Thymus (tissue), 11 donors: ENCODE measurements around the gene SSR3. TPM values are rescaled to one million over a fixed set of nuclear protein-coding genes. Genes with fewer than 3 reads are reported as not detected.
"Not testable (repeated sequence)": the region's sequence is repeated elsewhere in the genome, so short reads cannot be mapped to it uniquely, and the experiment has no call there.

Source experiments
- DNase-seq, 9 donors: peaks; one replicate each; pipeline ENCODE4 v3.0.0-alpha.2; 2013; ENCODE audit warnings: low spot score in 9 of 9, low read depth in 6 of 9, missing footprints in 1 of 9
- H3K27ac ChIP-seq, 2 donors: one replicate each; pipeline ENCODE4 v1.5.1; 2013; ENCODE audit warnings: control low read depth in 1 of 2, low read depth in 1 of 2, low read length in 1 of 2, mild to moderate bottlenecking in 1 of 2, moderate library complexity in 1 of 2
- H3K27me3 ChIP-seq, 2 donors: one replicate each; pipeline ENCODE4 v1.5.1; 2013; ENCODE audit warnings: low read length in 1 of 2; ENCODE audit not compliant: control insufficient read depth in 2 of 2, insufficient read depth in 1 of 2
- H3K36me3 ChIP-seq, 2 donors: one replicate each; pipeline ENCODE4 v1.5.1; 2013; ENCODE audit warnings: low read length in 1 of 2, mild to moderate bottlenecking in 1 of 2, moderate library complexity in 1 of 2; ENCODE audit not compliant: control insufficient read depth in 2 of 2, insufficient read depth in 2 of 2
- H3K4me1 ChIP-seq, 2 donors: one replicate each; pipeline ENCODE4 v1.5.1; 2013; ENCODE audit warnings: low read length in 2 of 2; ENCODE audit not compliant: control insufficient read depth in 2 of 2, insufficient read depth in 2 of 2
- H3K4me3 ChIP-seq, 2 donors: one replicate each; pipeline ENCODE4 v1.5.1; 2013; ENCODE audit warnings: low read length in 2 of 2, control low read depth in 1 of 2, mild to moderate bottlenecking in 1 of 2
- H3K9me3 ChIP-seq, 2 donors: one replicate each; pipeline ENCODE4 v1.5.1; 2013; ENCODE audit warnings: low read length in 1 of 2, mild to moderate bottlenecking in 1 of 2; ENCODE audit not compliant: control insufficient read depth in 2 of 2, insufficient read depth in 1 of 2
- WGBS: extraction: QIAGEN DNeasy Blood & Tissue Kit; methylation state at CpG from one replicate; pipeline ENCODE4 v1.1.7; 2013; 5-methylcytosine and 5-hydroxymethylcytosine counted together
- polyA plus RNA-seq: library from polyadenylated mRNA; stranded (reverse); fragments of 200-250 nt; gene quantifications from one replicate; pipeline ENCODE4 v1.2.3, GENCODE V29; 2013
- total RNA-seq: library from RNA; stranded (reverse); fragments of 120-200 nt; gene quantifications from one replicate; pipeline ENCODE4 v1.2.4, GENCODE V29; 2013
- donor health status: healthy.

Gene SSR3
- total and polyA plus RNA-seq, 2 donors = 79.1 to 83.6 TPM

DNA sequence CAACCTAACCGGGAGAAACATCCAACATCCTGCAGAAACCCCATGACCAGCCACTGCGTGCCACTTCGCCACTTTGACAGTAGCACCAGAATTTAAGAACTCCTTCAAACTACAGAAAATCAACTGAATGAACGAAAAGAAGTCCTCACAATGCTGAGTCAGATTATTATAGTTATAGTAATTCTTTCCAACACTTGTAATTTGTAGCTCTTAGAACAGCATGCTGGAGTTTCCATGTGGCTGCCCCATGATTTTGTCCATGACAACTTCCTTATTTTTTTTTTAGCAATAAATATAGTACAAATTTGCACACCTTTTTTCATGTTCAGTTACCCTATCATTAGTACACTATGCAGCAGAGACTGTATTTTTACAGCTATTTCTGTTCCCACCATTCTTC is 26.1 kb upstream of the SSR3 start:
- DNase-seq = no peak
- Histone ChIP-seq H3K4me3 (no peak overlapping the region), H3K36me3 (no peaks in the 10 kb centered on the region), H3K4me1 (no peaks in the 10 kb centered on the region), H3K9me3 (no peaks in the 10 kb centered on the region), H3K27ac (no peak overlapping the region), H3K27me3 (no peaks in the 10 kb centered on the region)
- WGBS = 97% methylated on average over 4 of the region's 4 CpGs

DNA sequence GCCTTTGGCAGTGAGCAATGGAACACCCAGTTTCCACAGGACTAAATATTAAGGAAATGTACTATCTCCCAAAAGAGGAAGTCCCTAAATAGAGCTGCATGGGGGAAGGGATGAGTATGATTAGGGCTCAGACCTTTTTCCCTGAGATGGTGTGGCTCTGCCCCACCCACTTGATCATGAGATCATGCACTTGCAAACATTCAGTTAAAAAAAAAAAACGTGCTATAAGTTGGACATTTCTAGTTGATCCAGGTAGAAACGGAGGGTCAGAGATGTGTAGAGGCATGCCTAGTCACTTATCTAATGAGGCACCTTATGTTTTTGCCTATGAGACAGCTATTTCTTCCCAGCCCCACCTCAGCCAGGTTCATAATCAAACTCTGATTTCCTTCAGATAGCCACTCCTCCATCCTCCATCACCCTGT is 24.5 kb upstream of the SSR3 start:
- Histone ChIP-seq H3K27me3 (no peaks in the 10 kb centered on the region), H3K4me3 (no peak overlapping the region), H3K4me1 (no peaks in the 10 kb centered on the region), H3K27ac (no peak overlapping the region), H3K9me3 (no peaks in the 10 kb centered on the region), H3K36me3 (no peaks in the 10 kb centered on the region)
- 54% methylated on average over 2 of the region's 2 CpGs for WGBS
- DNase-seq = no peak

DNA sequence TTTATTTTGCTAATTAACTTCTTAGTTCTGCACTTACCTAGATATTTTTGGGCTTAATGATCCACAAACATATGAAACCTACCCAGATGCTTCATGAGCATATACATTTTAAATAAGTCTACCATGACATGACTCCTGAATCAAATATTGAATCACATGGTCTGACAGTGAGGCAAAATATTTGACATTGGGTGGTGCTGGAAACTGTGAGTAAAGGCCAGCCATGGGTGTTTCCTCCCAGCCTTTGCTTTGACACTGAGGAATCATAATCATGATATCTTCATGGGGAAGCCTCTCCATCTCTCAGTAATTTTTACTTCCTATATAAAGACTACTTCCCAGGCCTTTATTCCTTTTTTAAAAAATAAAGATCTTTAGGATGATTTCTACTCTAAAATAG is 22.8 kb upstream of the SSR3 start:
- no peak for DNase-seq
- Histone ChIP-seq H3K4me3 (no peak overlapping the region), H3K27ac (no peak overlapping the region), H3K4me1 (no peaks in the 10 kb centered on the region), H3K9me3 (no peaks in the 10 kb centered on the region), H3K27me3 (no peaks in the 10 kb centered on the region), H3K36me3 (no peaks in the 10 kb centered on the region)

DNA sequence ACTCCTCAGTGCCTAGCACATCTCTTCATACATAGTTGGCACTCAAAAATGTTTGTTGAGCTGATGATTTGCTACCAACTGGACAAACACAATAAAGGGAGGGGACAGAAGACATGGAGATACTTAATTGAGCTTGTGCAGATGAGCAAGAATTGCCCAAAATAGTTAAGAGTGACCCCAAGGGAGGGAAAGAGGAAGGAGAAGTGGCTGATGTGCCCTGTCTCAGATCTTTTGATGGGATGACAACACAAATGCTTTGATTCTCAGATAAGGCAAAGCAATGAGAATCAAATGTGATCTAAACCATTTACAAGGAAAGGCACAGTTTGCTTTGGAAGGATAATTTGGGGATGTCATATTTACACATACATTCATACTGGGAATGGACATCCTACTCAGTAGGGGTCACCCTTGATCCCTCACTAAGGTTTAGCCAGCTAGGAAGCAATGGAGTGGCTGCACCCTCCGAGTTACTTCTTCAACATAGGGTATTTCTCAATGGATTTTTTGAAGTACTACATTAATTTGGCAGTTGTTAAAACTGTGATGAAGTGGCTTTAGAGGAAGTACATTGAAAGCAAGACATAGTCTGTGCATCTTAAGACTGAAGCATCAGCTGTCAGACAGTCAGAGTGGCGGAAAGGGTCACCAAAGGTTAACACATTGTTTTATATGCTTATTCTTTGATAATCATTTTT is 21.9 kb upstream of the SSR3 start:
- Histone ChIP-seq H3K4me3 (no peak overlapping the region), H3K27me3 (no peaks in the 10 kb centered on the region), H3K36me3 (no peaks in the 10 kb centered on the region), H3K4me1 (no peaks in the 10 kb centered on the region), H3K9me3 (no peaks in the 10 kb centered on the region), H3K27ac (no peak overlapping the region)
- DNase-seq = no peak
- 90% methylated on average over 2 of the region's 2 CpGs for WGBS

DNA sequence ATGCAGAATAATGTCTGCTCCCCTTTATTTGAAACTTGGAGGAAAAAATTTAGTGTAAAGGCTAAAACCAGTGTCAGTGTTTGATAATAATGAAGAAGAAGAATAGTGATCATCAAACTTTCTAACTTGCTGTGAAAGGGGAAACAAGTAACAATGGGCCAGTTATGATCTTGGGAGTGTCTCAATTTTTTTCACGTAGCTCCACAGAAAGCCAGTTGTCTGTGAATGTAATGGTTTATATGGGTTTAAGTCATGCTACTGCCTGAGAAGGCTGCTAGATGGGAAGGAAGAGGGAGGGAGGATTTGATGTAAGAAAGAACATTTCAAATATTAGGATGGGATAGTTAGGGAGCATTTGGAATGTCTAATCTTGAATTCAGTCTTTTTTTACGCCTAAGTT is 21.1 kb upstream of the SSR3 start:
- Histone ChIP-seq H3K27me3 (no peaks in the 10 kb centered on the region), H3K27ac (no peak overlapping the region), H3K9me3 (no peaks in the 10 kb centered on the region), H3K4me3 (no peak overlapping the region), H3K36me3 (no peaks in the 10 kb centered on the region), H3K4me1 (no peaks in the 10 kb centered on the region)
- 97% methylated on average over 2 of the region's 2 CpGs for WGBS
- no peak for DNase-seq

DNA sequence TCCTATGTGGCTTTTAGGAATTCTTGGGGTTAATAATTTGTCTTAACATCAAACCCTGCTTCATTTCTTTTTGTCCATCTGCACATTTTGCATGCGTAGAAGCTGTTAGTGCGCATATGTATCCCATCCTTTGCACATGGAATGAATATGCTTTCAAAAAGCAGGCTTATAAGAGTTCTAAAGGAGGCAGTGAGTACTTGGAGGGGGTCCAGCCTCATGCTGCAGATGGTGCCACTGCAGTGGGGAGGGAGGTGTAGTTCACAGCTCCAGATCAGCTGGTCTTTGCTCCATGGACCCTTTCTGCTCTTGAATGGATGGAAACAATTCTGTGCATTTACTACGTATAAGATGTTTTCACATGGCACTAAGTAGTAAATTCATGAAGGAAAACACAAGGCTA is 20.7 kb upstream of the SSR3 start:
- DNase-seq = no peak
- Histone ChIP-seq H3K27ac (no peak overlapping the region), H3K36me3 (no peaks in the 10 kb centered on the region), H3K27me3 (no peaks in the 10 kb centered on the region), H3K9me3 (no peaks in the 10 kb centered on the region), H3K4me3 (no peak overlapping the region), H3K4me1 (no peaks in the 10 kb centered on the region)
- WGBS = 97% methylated on average over 3 of the region's 3 CpGs

DNA sequence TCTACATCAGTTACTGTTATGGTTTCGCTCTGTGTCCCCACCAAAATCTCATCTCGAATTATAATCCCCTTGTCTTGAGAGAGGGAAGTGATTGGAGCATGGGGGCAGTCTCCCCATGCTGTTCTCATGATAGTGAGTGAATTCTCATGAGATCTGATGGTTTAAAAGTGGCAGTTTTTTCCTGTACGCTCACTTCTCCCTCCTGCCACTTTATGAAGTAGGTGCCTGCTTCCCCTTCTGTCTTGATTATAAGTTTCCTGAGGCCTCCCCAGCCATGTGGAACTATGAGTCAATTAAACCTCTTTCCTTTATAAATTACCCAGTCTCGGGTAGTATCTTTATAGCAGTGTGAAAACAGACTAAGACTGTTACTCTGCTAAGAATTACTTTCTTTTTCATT is 15.0 kb upstream of the SSR3 start:
- H3K27ac ChIP-seq, H3K36me3 ChIP-seq, H3K4me1 ChIP-seq, H3K4me3 ChIP-seq, DNase-seq, H3K27me3 ChIP-seq, H3K9me3 ChIP-seq: not testable (repeated sequence)
- WGBS = 72% methylated on average over 4 of the region's 4 CpGs

DNA sequence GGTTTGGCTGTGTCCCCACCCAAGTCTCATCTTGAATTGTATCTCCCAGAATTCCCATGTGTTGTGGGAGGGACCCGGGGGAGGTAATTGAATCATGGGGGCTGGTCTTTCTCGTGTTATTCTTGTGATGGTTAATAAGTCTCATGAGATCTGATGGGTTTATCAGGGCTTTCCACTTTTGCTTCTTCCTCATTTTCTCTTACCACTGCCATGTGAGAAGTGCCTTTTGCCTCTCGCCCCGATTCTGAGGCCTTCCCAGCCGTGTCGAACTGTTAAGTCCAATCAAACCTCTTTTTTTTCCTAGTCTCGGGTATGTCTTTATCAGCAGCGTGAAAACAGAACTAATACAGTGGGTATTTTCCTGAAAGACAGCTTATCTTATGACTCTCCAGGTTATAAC is 14.1 kb upstream of the SSR3 start:
- H3K4me3 ChIP-seq, H3K36me3 ChIP-seq, H3K27me3 ChIP-seq, H3K4me1 ChIP-seq, H3K27ac ChIP-seq, DNase-seq, H3K9me3 ChIP-seq: not testable (repeated sequence)
- 93% methylated on average over 8 of the region's 8 CpGs for WGBS

DNA sequence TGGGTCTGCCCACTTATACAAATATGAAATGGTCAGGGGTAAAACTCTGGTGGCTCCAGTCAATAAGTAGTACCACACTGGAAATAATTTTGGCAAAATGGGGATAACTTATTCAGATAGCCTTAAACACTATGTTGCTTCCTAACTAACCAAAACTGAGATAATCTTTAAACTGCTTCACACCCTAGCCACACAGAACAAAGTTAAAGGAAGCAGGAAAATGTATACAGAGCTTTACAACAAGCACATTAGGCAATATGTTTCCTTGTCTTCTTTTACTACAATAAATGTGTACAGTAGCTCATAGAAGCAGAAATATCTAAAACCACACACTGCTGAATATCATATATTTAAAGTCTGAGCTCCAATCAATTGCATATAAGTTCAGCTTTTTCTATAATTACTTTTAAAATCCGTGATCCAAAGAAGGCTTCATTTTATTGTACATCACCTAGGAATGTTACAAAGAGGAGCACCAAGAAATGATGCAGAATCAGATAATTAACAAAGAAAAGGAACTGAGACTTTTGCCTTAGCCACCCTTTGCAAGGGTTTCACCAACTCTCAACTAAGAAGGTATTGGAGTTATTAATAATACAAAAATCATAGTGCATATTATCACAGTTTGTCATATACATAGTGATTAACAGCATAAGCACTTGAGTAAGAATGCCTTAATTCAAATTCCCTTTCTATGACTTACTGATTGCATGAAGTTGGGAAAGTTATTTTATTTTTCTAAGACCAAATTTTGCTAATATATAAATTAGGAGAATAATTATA is 9.2 kb upstream of the SSR3 start:
- Histone ChIP-seq H3K27ac (no peak overlapping the region), H3K9me3 (no peaks in the 10 kb centered on the region), H3K4me1 (no peaks in the 10 kb centered on the region), H3K36me3 (no peaks in the 10 kb centered on the region), H3K4me3 (no peak overlapping the region), H3K27me3 (no peaks in the 10 kb centered on the region)
- 91% methylated on average over 1 of the region's 1 CpG for WGBS
- DNase-seq = no peak
